ENCODE data around the gene CDH15.
"Not testable (repeated sequence)": the region's sequence is repeated elsewhere in the genome, so short reads cannot be mapped to it uniquely, and the experiment has no call there.

Gene CDH15

GRCh38 chr16:89241187-89242007 is 69.8 kb downstream of the CDH15 start:
- no peaks in the 10 kb centered on the region for H3K9me3 ChIP-seq (ENCODE audit: severe bottlenecking)
- DNase-seq (ENCODE audit: low spot score) (no peak), ATAC-seq (ENCODE audit: low read depth) (peak; percentile 67)
- no peaks in the 10 kb centered on the region for H3K36me3 ChIP-seq (ENCODE audit: low read depth)
- H3K4me1 ChIP-seq (ENCODE audit: insufficient read depth, poor library complexity, severe bottlenecking), result no peaks in the 10 kb centered on the region
- no peaks in the 10 kb centered on the region for H3K27me3 ChIP-seq (ENCODE audit: insufficient read depth, poor library complexity, severe bottlenecking)
- peak overlapping the region; percentile 81 for H3K27ac ChIP-seq (ENCODE audit: poor library complexity, severe bottlenecking)
- TF ChIP-seq, protein P1, sequence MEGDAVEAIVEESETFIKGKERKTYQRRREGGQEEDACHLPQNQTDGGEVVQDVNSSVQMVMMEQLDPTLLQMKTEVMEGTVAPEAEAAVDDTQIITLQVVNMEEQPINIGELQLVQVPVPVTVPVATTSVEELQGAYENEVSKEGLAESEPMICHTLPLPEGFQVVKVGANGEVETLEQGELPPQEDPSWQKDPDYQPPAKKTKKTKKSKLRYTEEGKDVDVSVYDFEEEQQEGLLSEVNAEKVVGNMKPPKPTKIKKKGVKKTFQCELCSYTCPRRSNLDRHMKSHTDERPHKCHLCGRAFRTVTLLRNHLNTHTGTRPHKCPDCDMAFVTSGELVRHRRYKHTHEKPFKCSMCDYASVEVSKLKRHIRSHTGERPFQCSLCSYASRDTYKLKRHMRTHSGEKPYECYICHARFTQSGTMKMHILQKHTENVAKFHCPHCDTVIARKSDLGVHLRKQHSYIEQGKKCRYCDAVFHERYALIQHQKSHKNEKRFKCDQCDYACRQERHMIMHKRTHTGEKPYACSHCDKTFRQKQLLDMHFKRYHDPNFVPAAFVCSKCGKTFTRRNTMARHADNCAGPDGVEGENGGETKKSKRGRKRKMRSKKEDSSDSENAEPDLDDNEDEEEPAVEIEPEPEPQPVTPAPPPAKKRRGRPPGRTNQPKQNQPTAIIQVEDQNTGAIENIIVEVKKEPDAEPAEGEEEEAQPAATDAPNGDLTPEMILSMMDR (IDR thresholded peaks at IDR 0.05; ENCODE audit: poor library complexity, severe bottlenecking), result no peak
- H3K4me3 ChIP-seq (ENCODE audit: severe bottlenecking), result peak overlapping the region; percentile 89

GRCh38 chr16:89242795-89243200 is 71.2 kb downstream of the CDH15 start:
- TF ChIP-seq, protein P1 (IDR thresholded peaks at IDR 0.05; ENCODE audit: poor library complexity, severe bottlenecking), result no peak
- Histone ChIP-seq H3K36me3 (ENCODE audit: low read depth) (no peaks in the 10 kb centered on the region), H3K9me3 (ENCODE audit: severe bottlenecking) (no peaks in the 10 kb centered on the region), H3K4me3 (ENCODE audit: severe bottlenecking) (no peak overlapping the region), H3K27me3 (ENCODE audit: insufficient read depth, poor library complexity, severe bottlenecking) (no peaks in the 10 kb centered on the region), H3K27ac (ENCODE audit: poor library complexity, severe bottlenecking) (no peak overlapping the region), H3K4me1 (ENCODE audit: insufficient read depth, poor library complexity, severe bottlenecking) (no peaks in the 10 kb centered on the region)
- ATAC-seq (ENCODE audit: low read depth) (no peak), DNase-seq (ENCODE audit: low spot score) (no peak)

- H3K27me3 ChIP-seq (ENCODE audit: insufficient read depth, poor library complexity, severe bottlenecking), result no peaks in the 10 kb centered on the region
- H3K4me1 ChIP-seq (ENCODE audit: insufficient read depth, poor library complexity, severe bottlenecking), result no peaks in the 10 kb centered on the region
- H3K27ac ChIP-seq (ENCODE audit: poor library complexity, severe bottlenecking), result no peak overlapping the region
- no peak overlapping the region for H3K4me3 ChIP-seq (ENCODE audit: severe bottlenecking)
- no peaks in the 10 kb centered on the region for H3K36me3 ChIP-seq (ENCODE audit: low read depth)
- no peaks in the 10 kb centered on the region for H3K9me3 ChIP-seq (ENCODE audit: severe bottlenecking)
- DNase-seq (ENCODE audit: low spot score) (no peak), ATAC-seq (ENCODE audit: low read depth) (no peak)
- TF ChIP-seq, protein P1 (IDR thresholded peaks at IDR 0.05; ENCODE audit: poor library complexity, severe bottlenecking), result no peak
These were observed 72.1 kb downstream of the CDH15 start for GRCh38 chr16:89243664-89244063.

GRCh38 chr16:89244264-89244663 is 72.7 kb downstream of the CDH15 start:
- H3K4me3 ChIP-seq (ENCODE audit: severe bottlenecking); ATAC-seq (ENCODE audit: low read depth); H3K27ac ChIP-seq (ENCODE audit: poor library complexity, severe bottlenecking): not testable (repeated sequence)

GRCh38 chr16:89244754-89245153 is 73.2 kb downstream of the CDH15 start:
- H3K4me1 ChIP-seq (ENCODE audit: insufficient read depth, poor library complexity, severe bottlenecking), result no peaks in the 10 kb centered on the region
- DNase-seq (ENCODE audit: low spot score), result no peak
- no peaks in the 10 kb centered on the region for H3K27me3 ChIP-seq (ENCODE audit: insufficient read depth, poor library complexity, severe bottlenecking)
- no peaks in the 10 kb centered on the region for H3K36me3 ChIP-seq (ENCODE audit: low read depth)
- TF ChIP-seq, protein P1 (IDR thresholded peaks at IDR 0.05; ENCODE audit: poor library complexity, severe bottlenecking), result no peak
- H3K4me3 ChIP-seq (ENCODE audit: severe bottlenecking), result no peak overlapping the region
- ATAC-seq (ENCODE audit: low read depth), result no peak
- no peak overlapping the region for H3K27ac ChIP-seq (ENCODE audit: poor library complexity, severe bottlenecking)
- no peaks in the 10 kb centered on the region for H3K9me3 ChIP-seq (ENCODE audit: severe bottlenecking)

More at GRCh38 chr16:89244264-89244663, 72.7 kb downstream of the CDH15 start:
- not testable (repeated sequence) for H3K36me3 ChIP-seq (ENCODE audit: low read depth); H3K9me3 ChIP-seq (ENCODE audit: severe bottlenecking); H3K4me1 ChIP-seq (ENCODE audit: insufficient read depth, poor library complexity, severe bottlenecking); DNase-seq (ENCODE audit: low spot score); H3K27me3 ChIP-seq (ENCODE audit: insufficient read depth, poor library complexity, severe bottlenecking)

Measured in RWPE2 (cell line).